AG04450 (cell line): ENCODE measurements around the gene PER2. TPM values are rescaled to one million over a fixed set of nuclear protein-coding genes. Genes with fewer than 3 reads are reported as not detected.

Source experiments
- CTCF ChIA-PET: fragments of 300-600, 350-600 bp; formaldehyde crosslinking; extraction: SDS; loops from one replicate; lab custom pipeline; 2022; ENCODE audit warnings: antibody characterized with exemption, inconsistent platforms; lab: Charles Lee
- POLR2A ChIA-PET: fragments of 350-600 bp; formaldehyde crosslinking; extraction: SDS; loops from one replicate; lab custom pipeline; 2021; ENCODE audit warnings: antibody characterized with exemption, inconsistent platforms; lab: Yijun Ruan, JAX
- DNase-seq: peaks from one replicate; pipeline ENCODE4 v3.0.0-alpha.2; 2011; ENCODE audit warnings: low read depth, low spot score
- H3K27ac ChIP-seq: one replicate; pipeline ENCODE4 v1.5.1; 2012; ENCODE audit warnings: low read depth, low read length, control low read depth
- H3K27me3 ChIP-seq: one replicate; pipeline ENCODE4 v1.6.0; 2012; ENCODE audit warnings: low read length; ENCODE audit not compliant: control insufficient read depth, insufficient read depth
- H3K4me3 ChIP-seq: 2 replicates; pipeline ENCODE4 v1.5.1; 2011; ENCODE audit warnings: mild to moderate bottlenecking, low read depth, low read length, control low read depth
- H3K9me3 ChIP-seq: 2 replicates; pipeline ENCODE4 v1.5.1; 2012; ENCODE audit warnings: low read length; ENCODE audit not compliant: control insufficient read depth, insufficient read depth
- CTCF ChIP-seq: IDR thresholded peaks from 2 replicates; pipeline ENCODE4 v1.5.1; 2011; ENCODE audit warnings: low read depth, low read length, control low read depth, inconsistent platforms
- polyA plus RNA-seq: library from polyadenylated mRNA; depleted of rRNA; stranded (reverse); fragments of >200 nt; gene quantifications from 2 replicates; pipeline ENCODE4 v1.2.3, GENCODE V29; 2011

The PER2 gene
- polyA plus RNA-seq, 1 experiment: 1.9 TPM

DNA sequence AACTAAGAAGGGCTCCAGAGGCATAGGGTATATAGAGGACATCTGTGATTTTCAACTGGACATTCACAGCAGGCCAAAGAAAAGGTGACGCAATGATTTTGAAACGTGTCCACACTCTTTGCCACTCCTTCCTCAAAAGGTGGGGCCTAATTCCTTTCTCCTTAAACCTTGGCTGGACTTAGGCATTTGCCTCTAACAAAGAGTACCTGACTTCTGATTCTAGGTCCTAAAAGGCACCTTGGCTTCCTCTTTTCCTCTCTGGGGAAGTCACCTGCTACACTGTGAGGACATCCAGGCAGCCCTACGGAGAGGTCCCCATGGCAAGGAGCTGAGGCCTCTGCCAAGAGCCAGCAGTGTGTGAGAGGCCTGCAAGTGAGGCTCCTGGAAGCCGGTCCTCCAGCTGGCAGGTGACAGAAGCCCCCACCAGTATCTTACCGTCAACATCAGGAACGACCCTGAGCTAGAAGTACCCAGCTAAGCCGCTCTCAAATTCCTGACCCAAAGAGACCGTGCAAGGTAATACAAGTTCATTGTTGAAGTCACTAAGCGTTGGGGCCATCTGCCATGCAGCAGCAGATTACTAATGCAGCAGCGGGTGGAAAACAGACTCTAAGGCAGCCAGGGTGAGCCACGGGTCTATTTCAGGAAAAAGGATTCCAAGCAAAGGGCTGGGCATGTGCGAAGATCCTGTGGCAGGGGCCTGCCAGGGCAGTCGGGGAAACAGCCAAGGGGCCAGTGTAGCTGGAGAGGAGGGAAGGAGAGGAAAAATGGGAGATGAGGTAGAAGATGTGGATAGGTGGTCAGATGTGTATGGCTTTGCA is 41.2 kb downstream of the PER2 start:
- H3K27me3 ChIP-seq: no peaks in the 10 kb centered on the region
- ChIA-PET POLR2A (interaction anchor here (0.7 kb wide), 1 partner anchor 63 kb away, joined by 3 read pairs; no protein-coding TSS in a partner anchor), CTCF (interaction anchor here (1.5 kb wide), 1 partner anchor 16 kb away, joined by 3 read pairs; no protein-coding TSS in a partner anchor)
- no peak for DNase-seq
- H3K9me3 ChIP-seq: no peaks in the 10 kb centered on the region; the same call in 1 of the 2 replicates
- no peak overlapping the region for H3K4me3 ChIP-seq
- no peak overlapping the region for H3K27ac ChIP-seq
- TF ChIP-seq CTCF: no peak

GRCh38 chr2:238244151-238244550 is 44.3 kb downstream of the PER2 start:
- Histone ChIP-seq H3K27me3 (peaks cover 7% of the 10 kb centered on the region), H3K27ac (no peak overlapping the region), H3K9me3 (no peaks in the 10 kb centered on the region; the same call in 1 of the 2 replicates), H3K4me3 (no peak overlapping the region)
- DNase-seq: no peak
- POLR2A ChIA-PET: no interaction called here
- no peak for TF ChIP-seq CTCF
- CTCF ChIA-PET: interaction anchor here (0.6 to 1.7 kb wide), 3 partner anchors 19 to 769 kb away, joined by 3 to 4 read pairs (median 3); no protein-coding TSS in a partner anchor

- TF ChIP-seq CTCF: no peak
- Histone ChIP-seq H3K4me3 (no peak overlapping the region), H3K9me3 (peaks cover 5% of the 10 kb centered on the region; the same call in 1 of the 2 replicates), H3K27ac (no peak overlapping the region), H3K27me3 (peaks cover 12% of the 10 kb centered on the region)
- ChIA-PET POLR2A (no interaction called here), CTCF (interaction anchor here (0.6 to 1.7 kb wide), 2 partner anchors 20 to 768 kb away, joined by 3 to 4 read pairs; no protein-coding TSS in a partner anchor)
- no peak for DNase-seq
These were observed 44.8 kb downstream of the PER2 start for GRCh38 chr2:238243496-238244076.

DNA sequence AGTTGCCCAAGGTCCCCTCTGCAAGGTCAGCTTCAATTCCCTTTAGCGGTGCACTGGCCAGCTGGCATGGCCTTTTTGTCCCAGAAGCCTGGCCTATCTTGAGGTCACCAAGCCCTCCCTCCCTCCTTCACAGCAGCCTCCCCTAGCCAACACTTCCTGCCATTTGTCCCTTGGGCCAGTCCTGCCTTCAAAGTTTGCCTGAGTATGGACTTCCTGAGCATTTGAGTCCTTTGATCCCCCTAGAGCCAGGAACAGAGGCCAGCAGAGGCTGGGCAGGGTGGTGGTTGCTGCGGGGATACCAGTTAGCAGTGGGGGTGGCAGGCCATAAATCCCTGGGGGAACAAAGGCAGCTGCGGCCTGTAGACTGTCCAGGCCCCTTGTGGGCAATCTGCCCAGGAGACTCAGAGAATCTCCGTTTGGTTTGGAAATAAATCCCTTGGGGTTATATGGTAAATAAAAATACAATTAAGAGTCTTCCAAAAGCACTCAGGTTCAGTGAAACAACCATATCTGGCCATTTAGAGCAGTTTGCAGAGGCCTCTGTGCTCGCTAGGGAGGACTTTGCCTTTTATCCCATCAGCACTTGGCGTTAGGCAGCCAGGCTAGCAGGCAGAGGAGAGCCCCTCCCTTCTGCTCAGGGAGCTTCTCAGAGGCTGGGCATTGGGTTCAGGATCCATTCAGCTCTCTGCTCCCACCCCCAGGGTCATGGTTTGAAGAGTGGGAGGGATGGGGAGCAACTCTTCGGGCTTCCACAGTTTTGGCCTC is 45.5 kb downstream of the PER2 start:
- Histone ChIP-seq H3K27ac (no peak overlapping the region), H3K9me3 (peaks cover 6% of the 10 kb centered on the region; the same call in 1 of the 2 replicates), H3K27me3 (peaks cover 14% of the 10 kb centered on the region), H3K4me3 (no peak overlapping the region)
- CTCF ChIA-PET: interaction anchor here (1.7 kb wide), 1 partner anchor 20 kb away, joined by 4 read pairs; no protein-coding TSS in a partner anchor
- no peak for DNase-seq
- no peak for TF ChIP-seq CTCF
- POLR2A ChIA-PET: no interaction called here
